T follicular helper cell (primary cell): ENCODE results near the gene SLC6A7.

Experiments used
- DNase-seq: peaks from one replicate; pipeline ENCODE4 v3.0.0-alpha.2; 2020; ENCODE audit warnings: low read depth
- total RNA-seq, 2 experiments: gene quantifications; one replicate each; lab custom pipeline; 2026; lab: John Stamatoyannopoulos, UW

Gene SLC6A7
- total RNA-seq = 0 reads per million in 2 experiments

- DNase-seq = no peak
These were observed at the start of gene SLC6A7 for GRCh38 chr5:150189728-150190502. TSS of gene SLC6A7 (plus strand) at chr5:150190062. CDS start at chr5:150190328, 266 bp downstream.

- no peak for DNase-seq
These were observed 49.0 kb upstream of the SLC6A7 start for GRCh38 chr5:150140830-150141229.

GRCh38 chr5:150141544-150142184 lies 48.2 kb upstream of the SLC6A7 start:
- DNase-seq = no peak

GRCh38 chr5:150142185-150142958 lies 47.5 kb upstream of the SLC6A7 start:
- DNase-seq = no peak

- no peak for DNase-seq
These were observed 46.9 kb upstream of the SLC6A7 start for GRCh38 chr5:150142959-150143349.

GRCh38 chr5:150143350-150144245 lies 46.3 kb upstream of the SLC6A7 start:
- no peak for DNase-seq

- no peak for DNase-seq
These were observed 45.5 kb upstream of the SLC6A7 start for GRCh38 chr5:150144246-150144801.

GRCh38 chr5:150144879-150145278 lies 45.0 kb upstream of the SLC6A7 start:
- DNase-seq = no peak

- no peak for DNase-seq
These were observed 43.6 kb upstream of the SLC6A7 start for GRCh38 chr5:150146235-150146634.

GRCh38 chr5:150146862-150147601 lies 42.8 kb upstream of the SLC6A7 start:
- no peak for DNase-seq

GRCh38 chr5:150147670-150148069 lies 42.2 kb upstream of the SLC6A7 start:
- DNase-seq = no peak

GRCh38 chr5:150148117-150148927 lies 41.5 kb upstream of the SLC6A7 start:
- no peak for DNase-seq

GRCh38 chr5:150149618-150150017 lies 40.2 kb upstream of the SLC6A7 start:
- no peak for DNase-seq

GRCh38 chr5:150152636-150153462 lies 37.0 kb upstream of the SLC6A7 start:
- DNase-seq = no peak

GRCh38 chr5:150153483-150153882 lies 36.4 kb upstream of the SLC6A7 start:
- DNase-seq = no peak

- no peak for DNase-seq
These were observed 35.8 kb upstream of the SLC6A7 start for GRCh38 chr5:150153957-150154617.

GRCh38 chr5:150154618-150155128 lies 35.2 kb upstream of the SLC6A7 start:
- DNase-seq = no peak
